SK-N-SH (cell line): ENCODE measurements around the gene MAMDC2. TPM values are rescaled to one million over a fixed set of nuclear protein-coding genes. Genes with fewer than 3 reads are reported as not detected.
"Not testable (repeated sequence)": the region's sequence is repeated elsewhere in the genome, so short reads cannot be mapped to it uniquely, and the experiment has no call there.

Experiments used
- CTCF ChIA-PET: fragments of 300-600, 350-600 bp; formaldehyde crosslinking; extraction: SDS; loops from one replicate; lab custom pipeline; 2021; lab: Yijun Ruan, JAX
- POLR2A ChIA-PET: fragments of 350-600 bp; sonication (Branson Sonifier 250); formaldehyde crosslinking; extraction: SDS; loops from one replicate; lab custom pipeline; 2020; ENCODE audit warnings: antibody characterized with exemption, inconsistent platforms; lab: Yijun Ruan, JAX
- DNase-seq: peaks from one replicate; pipeline ENCODE4 v3.0.0; 2012
- H2AFZ ChIP-seq: fragments of 200-600 bp; sonication (generic); 2 replicates; pipeline ENCODE4 v1.8.1; 2016; ENCODE audit warnings: antibody characterized with exemption, mild to moderate bottlenecking, low read depth
- H3F3A ChIP-seq: fragments of 200-600 bp; sonication (generic); replicated peaks from 2 replicates; pipeline ENCODE3; 2016; ENCODE audit warnings: antibody characterized with exemption, mild to moderate bottlenecking; ENCODE audit not compliant: insufficient read depth
- H3K27ac ChIP-seq, 2 experiments: fragments of 200-500 bp in 1 of 2; fragments of 200-600 bp in 1 of 2; sonication (Bioruptor generic) in 1 of 2; sonication (generic), shearing (Covaris generic) in 1 of 2; 2 replicates each; pipeline versions ENCODE4 v1.5.1 to v1.6.1; 2014 to 2016; ENCODE audit warnings: low read depth in 2 of 2, inconsistent platforms in 1 of 2, low read length in 1 of 2, mild to moderate bottlenecking in 1 of 2, mixed read lengths in 1 of 2
- H3K27me3 ChIP-seq: fragments of 200-600 bp; sonication (generic), shearing (Covaris generic); 2 replicates; pipeline ENCODE4 v1.6.1; 2016; ENCODE audit warnings: mixed run types; ENCODE audit not compliant: insufficient read depth
- H3K36me3 ChIP-seq, 2 experiments: fragments of 200-500 bp in 1 of 2; fragments of 200-600 bp in 1 of 2; sonication (Bioruptor generic) in 1 of 2; sonication (generic) in 1 of 2; replicated peaks in 1 of 2; 2 replicates each; pipeline versions ENCODE3 to v1.5.1; 2014 to 2016; ENCODE audit warnings: low read length in 1 of 2, mild to moderate bottlenecking in 1 of 2; ENCODE audit not compliant: insufficient read depth in 2 of 2, control insufficient read depth in 1 of 2
- H3K4me1 ChIP-seq, 2 experiments: fragments of 200-500 bp in 1 of 2; fragments of 200-600 bp in 1 of 2; sonication (Bioruptor generic) in 1 of 2; sonication (generic), shearing (Covaris generic) in 1 of 2; 2 replicates each; pipeline versions ENCODE4 v1.5.1 to v1.6.1; 2014 to 2016; ENCODE audit warnings: low read depth in 1 of 2, low read length in 1 of 2, mixed run types in 1 of 2; ENCODE audit not compliant: insufficient read depth in 2 of 2, control insufficient read depth in 1 of 2
- H3K4me2 ChIP-seq: fragments of 200-600 bp; sonication (generic), shearing (Covaris generic); 2 replicates; pipeline ENCODE4 v1.6.1; 2017; ENCODE audit warnings: mixed run types
- H3K4me3 ChIP-seq, 2 experiments: fragments of 200-500 bp in 1 of 2; fragments of 200-600 bp in 1 of 2; sonication (Bioruptor generic) in 1 of 2; sonication (generic), shearing (Covaris generic) in 1 of 2; 2 replicates each; pipeline versions ENCODE4 v1.5.1 to v1.8.1; 2014 to 2016; ENCODE audit warnings: low read depth in 2 of 2, inconsistent platforms in 1 of 2, low read length in 1 of 2, mild to moderate bottlenecking in 1 of 2, mixed read lengths in 1 of 2, moderate library complexity in 1 of 2
- H3K79me2 ChIP-seq: fragments of 200-600 bp; sonication (generic); 2 replicates; pipeline ENCODE4 v1.8.1; 2017; ENCODE audit warnings: mild to moderate bottlenecking; ENCODE audit not compliant: insufficient read depth
- H3K9ac ChIP-seq: fragments of 200-600 bp; sonication (generic); 2 replicates; pipeline ENCODE4 v1.6.1; 2017; ENCODE audit warnings: mixed run types
- H3K9me2 ChIP-seq: fragments of 200-600 bp; sonication (generic); 2 replicates; pipeline ENCODE4 v1.6.1; 2017; ENCODE audit warnings: mixed run types
- H3K9me3 ChIP-seq: fragments of 200-600 bp; sonication (generic); 2 replicates; pipeline ENCODE4 v1.6.1; 2017; ENCODE audit warnings: mixed run types, mild to moderate bottlenecking, moderate library complexity
- H4K20me1 ChIP-seq: fragments of 200-600 bp; sonication (generic); 2 replicates; pipeline ENCODE4 v1.6.1; 2017; ENCODE audit warnings: mild to moderate bottlenecking, mixed run types; ENCODE audit not compliant: insufficient read depth
- FOXJ3 ChIP-seq: sonication (generic); formaldehyde crosslinking; IDR thresholded peaks from 2 replicates; pipeline ENCODE4 v1.5.1; 2020; ENCODE audit warnings: mild to moderate bottlenecking, missing genetic modification reagents
- GATA2 ChIP-seq: sonication (generic); formaldehyde crosslinking; IDR thresholded peaks from 2 replicates; pipeline ENCODE4 v1.5.0; 2020; ENCODE audit warnings: mild to moderate bottlenecking, missing genetic modification reagents
- NFIC ChIP-seq: IDR thresholded peaks from 2 replicates; pipeline ENCODE4 v1.4.0; 2012; ENCODE audit warnings: borderline replicate concordance
- REST ChIP-seq: IDR thresholded peaks from 2 replicates; pipeline ENCODE4 v1.6.1; 2012; ENCODE audit warnings: mild to moderate bottlenecking, low read depth, low read length, moderate library complexity
- RFX5 ChIP-seq: IDR thresholded peaks from 2 replicates; pipeline ENCODE4 v1.6.1; 2012; ENCODE audit warnings: mild to moderate bottlenecking, improper control_type of control experiment, low read length
- TAF1 ChIP-seq: IDR thresholded peaks from 2 replicates; pipeline ENCODE4 v1.6.1; 2012; ENCODE audit warnings: low read depth, mild to moderate bottlenecking, low read length, moderate library complexity, borderline replicate concordance
- USF1 ChIP-seq: IDR thresholded peaks from 2 replicates; pipeline ENCODE4 v1.4.0; 2012; ENCODE audit warnings: low read depth, borderline replicate concordance
- YY1 ChIP-seq: IDR thresholded peaks from 2 replicates; pipeline ENCODE4 v1.4.0; 2012; ENCODE audit warnings: low read depth, mild to moderate bottlenecking
- ZBTB33 ChIP-seq: IDR thresholded peaks from 2 replicates; pipeline ENCODE4 v1.4.0; 2012; ENCODE audit warnings: low read depth, borderline replicate concordance
- WGBS: methylation state at CpG from one replicate; pipeline ENCODE4 v1.1.6; 2017; ENCODE audit warnings: low lambda C conversion rate; 5-methylcytosine and 5-hydroxymethylcytosine counted together
- polyA plus RNA-seq, 3 experiments: library from polyadenylated mRNA; depleted of rRNA; stranded (reverse); fragments of >200 nt; gene quantifications; 2 replicates each; pipeline ENCODE4 v1.2.3, GENCODE V29; 2012

Gene MAMDC2
- polyA plus RNA-seq, 1 of the 3 experiments (the other 2 are of a cell fraction) = not detected

- Histone ChIP-seq H3K79me2 (no peaks in the 10 kb centered on the region), H3K4me3 (no peak overlapping the region), H3F3A (no peaks in the 10 kb centered on the region), H3K27me3 (no peaks in the 10 kb centered on the region), H4K20me1 (no peaks in the 10 kb centered on the region), H3K36me3 (no peaks in the 10 kb centered on the region), H2AFZ (no peak overlapping the region), H3K9ac (no peak overlapping the region), H3K4me2 (no peak overlapping the region), H3K9me2 (no peaks in the 10 kb centered on the region), H3K9me3 (no peaks in the 10 kb centered on the region), H3K4me1 (no peaks in the 10 kb centered on the region), H3K27ac (no peak overlapping the region)
- 13% methylated on average over 3 of the region's 4 CpGs for WGBS
- ChIA-PET CTCF (interaction anchor here (3.8 kb wide), 1 partner anchor 261 kb away, joined by 12 read pairs; no protein-coding TSS in a partner anchor), POLR2A (no interaction called here)
- no peak for TF ChIP-seq YY1
- no peak for TF ChIP-seq RFX5
- TF ChIP-seq NFIC = no peak
- no peak for TF ChIP-seq TAF1
- no peak for TF ChIP-seq USF1
- DNase-seq = no peak
Measured at GRCh38 chr9:70232476-70232875, 188.8 kb downstream of the MAMDC2 start.

GRCh38 chr9:70234208-70234607 is 190.6 kb downstream of the MAMDC2 start:
- H3K9me3 ChIP-seq, H3K27me3 ChIP-seq, H3K9ac ChIP-seq, H3F3A ChIP-seq, H3K4me3 ChIP-seq, H3K9me2 ChIP-seq, H2AFZ ChIP-seq, H3K4me1 ChIP-seq, DNase-seq, H4K20me1 ChIP-seq, POLR2A ChIA-PET, H3K36me3 ChIP-seq, H3K4me2 ChIP-seq, H3K27ac ChIP-seq, H3K79me2 ChIP-seq: not testable (repeated sequence)
- CTCF ChIA-PET = interaction anchor here (3.8 kb wide), 1 partner anchor 263 kb away, joined by 12 read pairs; no protein-coding TSS in a partner anchor
- WGBS = 87% methylated on average over 5 of the region's 9 CpGs

GRCh38 chr9:70245952-70246351 is 202.3 kb downstream of the MAMDC2 start:
- H3K9me3 ChIP-seq, H3K9me2 ChIP-seq, H3F3A ChIP-seq, H3K4me1 ChIP-seq, H3K27me3 ChIP-seq, H3K9ac ChIP-seq, CTCF ChIA-PET, H3K36me3 ChIP-seq, POLR2A ChIA-PET, H4K20me1 ChIP-seq, DNase-seq, H3K4me2 ChIP-seq, H3K4me3 ChIP-seq, H3K27ac ChIP-seq, H3K79me2 ChIP-seq, H2AFZ ChIP-seq: not testable (repeated sequence)
- 73% methylated on average over 1 of the region's 1 CpG for WGBS

GRCh38 chr9:70250221-70250620 is 206.6 kb downstream of the MAMDC2 start:
- Histone ChIP-seq H3K36me3 (no peaks in the 10 kb centered on the region), H3K79me2 (no peaks in the 10 kb centered on the region), H3K27ac (no peak overlapping the region), H3K9me2 (no peaks in the 10 kb centered on the region), H3F3A (no peaks in the 10 kb centered on the region), H3K9me3 (no peaks in the 10 kb centered on the region), H3K4me2 (no peak overlapping the region), H4K20me1 (no peaks in the 10 kb centered on the region), H3K4me3 (no peak overlapping the region), H3K27me3 (no peaks in the 10 kb centered on the region), H2AFZ (no peak overlapping the region), H3K9ac (no peak overlapping the region), H3K4me1 (no peaks in the 10 kb centered on the region)
- ChIA-PET POLR2A (no interaction called here), CTCF (no interaction called here)
- no peak for DNase-seq
- 93% methylated on average over 1 of the region's 1 CpG for WGBS
- TF ChIP-seq RFX5 = no peak
- no peak for TF ChIP-seq GATA2 (CRISPR knock-in tag)
- TF ChIP-seq REST = no peak
- no peak for TF ChIP-seq ZBTB33
- no peak for TF ChIP-seq FOXJ3 (CRISPR knock-in tag)
